Body of pancreas (tissue), 4 donors: ENCODE measurements around the gene ADAM33.

Experiments
- POLR2A ChIP-seq, 3 donors: fragments of 450-650 bp; IDR thresholded peaks; one replicate each; pipeline ENCODE4 v1.6.1; 2016; ENCODE audit warnings: antibody characterized with exemption in 3 of 3, mild to moderate bottlenecking in 2 of 3
- TF ChIP-seq, protein P1 (sequence below), 7 experiments: fragments of 450-650 bp in 4 of 7; fragments of 200-600 bp in 3 of 7; sonication (generic) in 3 of 7; IDR thresholded peaks; one replicate each; pipeline ENCODE4 v1.5.1; 2016 to 2019; ENCODE audit warnings: antibody characterized with exemption in 7 of 7

DNA sequence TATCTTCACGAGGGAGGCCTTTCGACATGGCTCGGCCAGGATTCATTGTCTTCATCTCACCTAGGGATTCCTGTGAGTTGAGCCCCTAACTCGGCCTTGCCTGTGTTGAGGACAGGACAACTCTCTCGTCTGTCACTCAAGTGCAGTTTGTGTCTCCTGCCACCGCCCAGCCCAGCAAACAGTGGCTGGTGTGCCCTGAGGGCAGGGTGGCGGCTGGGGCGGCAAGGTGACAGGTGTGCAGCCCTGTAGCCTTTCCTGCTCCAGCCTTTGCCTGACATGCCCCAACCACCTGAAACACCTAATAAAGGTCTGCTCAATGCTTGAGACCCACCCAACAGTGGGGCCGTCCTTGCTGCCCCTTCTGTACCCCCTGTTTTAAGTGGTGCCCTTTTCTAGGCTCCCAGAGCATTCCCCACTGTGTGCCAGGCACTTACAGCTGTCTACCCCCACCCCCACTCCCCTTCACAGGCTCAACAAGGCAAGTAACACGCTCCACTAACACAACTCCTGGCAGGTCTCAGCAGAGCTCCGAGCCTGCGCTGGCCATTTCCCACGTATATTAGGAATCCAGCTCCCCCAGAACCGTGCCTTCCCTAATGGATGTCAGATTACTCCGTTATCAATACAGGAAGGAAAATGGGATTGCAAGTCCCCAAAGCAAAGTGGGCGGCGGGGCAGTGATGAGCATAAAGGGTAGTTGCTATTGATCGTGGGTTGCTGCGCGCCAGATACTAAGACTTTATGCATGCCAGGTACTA lies 36.3 kb downstream of the ADAM33 start:
- TF ChIP-seq, protein P1, sequence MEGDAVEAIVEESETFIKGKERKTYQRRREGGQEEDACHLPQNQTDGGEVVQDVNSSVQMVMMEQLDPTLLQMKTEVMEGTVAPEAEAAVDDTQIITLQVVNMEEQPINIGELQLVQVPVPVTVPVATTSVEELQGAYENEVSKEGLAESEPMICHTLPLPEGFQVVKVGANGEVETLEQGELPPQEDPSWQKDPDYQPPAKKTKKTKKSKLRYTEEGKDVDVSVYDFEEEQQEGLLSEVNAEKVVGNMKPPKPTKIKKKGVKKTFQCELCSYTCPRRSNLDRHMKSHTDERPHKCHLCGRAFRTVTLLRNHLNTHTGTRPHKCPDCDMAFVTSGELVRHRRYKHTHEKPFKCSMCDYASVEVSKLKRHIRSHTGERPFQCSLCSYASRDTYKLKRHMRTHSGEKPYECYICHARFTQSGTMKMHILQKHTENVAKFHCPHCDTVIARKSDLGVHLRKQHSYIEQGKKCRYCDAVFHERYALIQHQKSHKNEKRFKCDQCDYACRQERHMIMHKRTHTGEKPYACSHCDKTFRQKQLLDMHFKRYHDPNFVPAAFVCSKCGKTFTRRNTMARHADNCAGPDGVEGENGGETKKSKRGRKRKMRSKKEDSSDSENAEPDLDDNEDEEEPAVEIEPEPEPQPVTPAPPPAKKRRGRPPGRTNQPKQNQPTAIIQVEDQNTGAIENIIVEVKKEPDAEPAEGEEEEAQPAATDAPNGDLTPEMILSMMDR (IDR thresholded peaks at IDR 0.05): no peak
- TF ChIP-seq POLR2A (IDR thresholded peaks at IDR 0.05): no peak
